Measurements from ENCODE around the gene SLC25A25.
A peak's percentile ranks its signal among the peaks of the same experiment; 100 is the strongest.

SLC25A25 gene

DNA sequence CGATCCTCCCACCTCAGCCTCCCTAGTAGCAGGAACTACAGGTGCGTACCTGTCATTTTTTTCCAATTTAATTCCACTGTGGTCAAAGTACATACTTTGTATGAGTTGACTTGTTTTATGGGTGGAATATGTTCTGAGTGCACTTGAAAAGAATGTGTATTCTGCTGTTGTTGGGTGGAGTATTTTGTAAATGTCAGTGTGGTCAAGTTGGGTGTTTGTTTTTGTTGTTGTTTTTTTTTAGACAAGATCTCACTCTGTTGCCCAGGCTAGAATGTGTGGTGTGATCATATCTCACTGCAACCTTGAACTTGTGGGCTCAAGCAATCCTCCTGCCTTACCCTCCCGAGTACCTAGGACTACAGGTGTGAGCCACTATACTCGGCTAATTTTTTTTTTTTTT, 17.9 kb downstream of the SLC25A25 start:
- no peak for DNase-seq (ENCODE audit: low read depth)
- no peak overlapping the region for H3K4me3 ChIP-seq (ENCODE audit: low read length)
- TF ChIP-seq CTCF (conservative IDR thresholded peaks at IDR 0.05; ENCODE audit: low read length): no peak

DNA sequence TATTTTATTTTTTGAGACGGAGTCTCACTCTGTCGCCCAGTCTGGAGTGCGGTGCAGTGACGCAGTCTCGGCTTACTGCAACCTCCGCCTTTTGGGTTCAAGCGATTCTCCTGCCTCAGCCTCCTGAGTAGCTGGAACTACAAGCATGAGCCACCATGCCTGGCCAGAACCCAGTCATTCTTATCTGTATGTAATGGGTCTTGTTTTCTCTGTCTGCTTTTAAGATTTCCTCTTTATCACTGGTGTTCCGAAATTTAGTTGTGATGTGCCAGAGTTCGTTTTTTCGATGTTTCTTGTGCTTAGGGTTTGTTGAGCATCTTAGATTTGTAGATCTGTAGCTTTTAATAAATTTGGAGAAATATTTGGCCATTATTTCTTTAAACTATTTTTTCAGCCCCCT, 19.2 kb downstream of the SLC25A25 start:
- H3K4me3 ChIP-seq (ENCODE audit: low read length): no peak overlapping the region
- no peak for DNase-seq (ENCODE audit: low read depth)
- TF ChIP-seq CTCF (conservative IDR thresholded peaks at IDR 0.05; ENCODE audit: low read length): no peak

GRCh38 chr9:128088253-128088945, 20.4 kb downstream of the SLC25A25 start:
- TF ChIP-seq CTCF (conservative IDR thresholded peaks at IDR 0.05; ENCODE audit: low read length): no peak
- DNase-seq (ENCODE audit: low read depth): no peak

GRCh38 chr9:128089299-128089698, 21.3 kb downstream of the SLC25A25 start:
- no peak for DNase-seq (ENCODE audit: low read depth)
- no peak for TF ChIP-seq CTCF (conservative IDR thresholded peaks at IDR 0.05; ENCODE audit: low read length)
- no peak overlapping the region for H3K4me3 ChIP-seq (ENCODE audit: low read length)

More at GRCh38 chr9:128088253-128088945, 20.4 kb downstream of the SLC25A25 start:
- no peak overlapping the region for H3K4me3 ChIP-seq (ENCODE audit: low read length)

GRCh38 chr9:128091144-128091543, 23.1 kb downstream of the SLC25A25 start:
- H3K4me3 ChIP-seq (ENCODE audit: low read length): peak overlapping the region; percentile 60
- DNase-seq (ENCODE audit: low read depth): peak; percentile 94

DNA sequence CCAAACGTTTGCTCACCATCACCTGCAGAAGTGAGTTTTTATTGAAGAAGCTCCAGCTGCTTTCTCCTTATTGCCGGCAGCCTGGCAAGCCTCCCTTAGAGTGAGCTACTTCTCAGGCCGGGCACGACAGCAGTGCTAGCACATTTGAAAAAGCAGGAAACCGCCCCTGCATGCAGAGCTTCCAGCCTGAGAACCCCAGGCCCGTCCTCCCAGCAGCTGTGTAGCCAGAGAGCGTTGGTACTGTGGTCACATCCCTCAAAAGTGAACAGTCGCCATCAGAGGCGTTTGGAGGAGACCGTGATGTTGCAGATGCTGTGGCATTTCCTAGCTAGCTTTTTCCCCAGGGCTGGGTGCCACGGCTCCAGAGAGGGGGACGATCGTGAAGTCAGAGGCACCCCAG, 23.5 kb downstream of the SLC25A25 start:
- peak overlapping the region; percentile 60 for H3K4me3 ChIP-seq (ENCODE audit: low read length)
- TF ChIP-seq CTCF (conservative IDR thresholded peaks at IDR 0.05; ENCODE audit: low read length): no peak

More at GRCh38 chr9:128091144-128091543, 23.1 kb downstream of the SLC25A25 start:
- TF ChIP-seq CTCF (conservative IDR thresholded peaks at IDR 0.05; ENCODE audit: low read length): no peak

GRCh38 chr9:128092199-128092977, 24.4 kb downstream of the SLC25A25 start:
- H3K4me3 ChIP-seq (ENCODE audit: low read length): peak overlapping the region; percentile 60
- DNase-seq (ENCODE audit: low read depth): no peak
- no peak for TF ChIP-seq CTCF (conservative IDR thresholded peaks at IDR 0.05; ENCODE audit: low read length)

More for the DNA sequence above, 23.5 kb downstream of the SLC25A25 start:
- DNase-seq (ENCODE audit: low read depth): no peak
